ENCODE results near the gene NBPF19.
A peak's percentile ranks its signal among the peaks of the same experiment; 100 is the strongest.
"Not testable (repeated sequence)": the region's sequence is repeated elsewhere in the genome, so short reads cannot be mapped to it uniquely, and the experiment has no call there.

Gene NBPF19, protein sequence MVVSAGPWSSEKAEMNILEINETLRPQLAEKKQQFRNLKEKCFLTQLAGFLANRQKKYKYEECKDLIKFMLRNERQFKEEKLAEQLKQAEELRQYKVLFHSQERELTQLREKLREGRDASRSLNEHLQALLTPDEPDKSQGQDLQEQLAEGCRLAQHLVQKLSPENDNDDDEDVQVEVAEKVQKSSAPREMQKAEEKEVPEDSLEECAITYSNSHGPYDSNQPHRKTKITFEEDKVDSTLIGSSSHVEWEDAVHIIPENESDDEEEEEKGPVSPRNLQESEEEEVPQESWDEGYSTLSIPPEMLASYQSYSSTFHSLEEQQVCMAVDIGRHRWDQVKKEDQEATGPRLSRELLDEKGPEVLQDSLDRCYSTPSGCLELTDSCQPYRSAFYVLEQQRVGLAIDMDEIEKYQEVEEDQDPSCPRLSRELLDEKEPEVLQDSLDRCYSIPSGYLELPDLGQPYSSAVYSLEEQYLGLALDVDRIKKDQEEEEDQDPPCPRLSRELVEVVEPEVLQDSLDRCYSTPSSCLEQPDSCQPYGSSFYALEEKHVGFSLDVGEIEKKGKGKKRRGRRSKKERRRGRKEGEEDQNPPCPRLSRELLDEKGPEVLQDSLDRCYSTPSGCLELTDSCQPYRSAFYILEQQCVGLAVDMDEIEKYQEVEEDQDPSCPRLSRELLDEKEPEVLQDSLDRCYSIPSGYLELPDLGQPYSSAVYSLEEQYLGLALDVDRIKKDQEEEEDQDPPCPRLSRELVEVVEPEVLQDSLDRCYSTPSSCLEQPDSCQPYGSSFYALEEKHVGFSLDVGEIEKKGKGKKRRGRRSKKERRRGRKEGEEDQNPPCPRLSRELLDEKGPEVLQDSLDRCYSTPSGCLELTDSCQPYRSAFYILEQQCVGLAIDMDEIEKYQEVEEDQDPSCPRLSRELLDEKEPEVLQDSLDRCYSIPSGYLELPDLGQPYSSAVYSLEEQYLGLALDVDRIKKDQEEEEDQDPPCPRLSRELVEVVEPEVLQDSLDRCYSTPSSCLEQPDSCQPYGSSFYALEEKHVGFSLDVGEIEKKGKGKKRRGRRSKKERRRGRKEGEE (N-terminal part only)

DNA sequence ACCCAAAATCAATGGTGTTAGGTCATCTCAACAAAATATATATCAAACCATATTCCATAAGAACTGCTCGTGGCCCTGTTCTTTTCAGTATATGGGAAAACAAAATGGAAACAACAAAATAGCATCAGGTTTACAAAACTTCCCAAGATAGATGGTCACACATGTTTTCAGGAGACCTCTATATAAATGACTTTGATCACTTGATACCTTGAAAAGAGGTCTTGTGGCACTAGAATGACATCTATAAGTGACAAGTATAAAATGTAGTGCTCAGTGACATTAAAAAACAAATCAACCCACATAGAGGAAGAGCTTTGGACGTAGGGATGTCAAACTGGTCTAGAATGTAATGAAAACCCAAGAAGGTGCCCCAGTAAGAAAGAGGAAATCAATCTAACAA is at the start of gene NBPF19:
TSS of gene NBPF19 (plus strand) at position 301 of the 400 bp plus-strand sequence. CDS start 888 bp downstream, outside the sequence.
- not testable (repeated sequence) for DNase-seq (ENCODE audit: low read depth in 3 of 3)

DNA sequence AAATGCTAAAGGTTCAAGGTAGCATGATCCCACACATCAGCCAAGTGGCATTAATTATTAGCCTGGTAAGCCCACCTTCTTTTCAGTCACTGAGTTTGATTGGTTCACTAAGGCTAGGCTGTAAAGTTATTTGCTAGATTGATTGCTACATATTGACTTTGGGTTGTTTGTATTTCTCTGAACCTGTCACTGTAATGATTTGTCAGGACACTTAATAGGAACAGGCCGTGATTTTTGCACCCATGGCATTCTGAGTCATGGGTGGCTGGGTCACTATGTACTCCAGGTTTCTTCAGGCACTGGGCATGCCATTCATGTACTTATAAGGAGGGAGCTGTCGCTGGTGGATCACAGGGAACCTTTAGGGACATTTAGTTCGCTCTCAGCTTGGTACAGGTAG is 46.5 kb upstream of the NBPF19 start:
- DNase-seq (ENCODE audit: low read depth in 3 of 3), result not testable (repeated sequence)

DNA sequence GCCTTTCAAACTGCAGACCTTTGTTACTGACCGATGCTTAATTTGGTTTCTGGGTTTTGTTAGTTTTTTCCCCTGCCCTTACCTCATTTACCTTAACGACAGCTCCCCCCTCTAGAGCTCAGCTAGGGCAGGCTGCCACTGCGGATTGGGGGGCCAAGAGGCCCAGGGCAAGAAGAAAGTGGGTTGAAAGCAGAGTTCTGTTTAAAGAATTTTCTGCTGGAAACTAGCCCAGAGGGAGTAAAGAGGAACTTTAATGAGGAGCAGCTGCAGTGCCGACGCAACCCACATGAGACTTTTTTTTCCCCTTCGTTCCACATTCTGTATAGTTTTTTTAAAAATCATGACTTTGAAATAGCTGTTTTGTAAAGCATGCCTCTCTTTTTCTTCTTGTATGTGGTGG is 29.4 kb upstream of the NBPF19 start:
- not testable (repeated sequence) for DNase-seq (ENCODE audit: low read depth in 3 of 3)

DNA sequence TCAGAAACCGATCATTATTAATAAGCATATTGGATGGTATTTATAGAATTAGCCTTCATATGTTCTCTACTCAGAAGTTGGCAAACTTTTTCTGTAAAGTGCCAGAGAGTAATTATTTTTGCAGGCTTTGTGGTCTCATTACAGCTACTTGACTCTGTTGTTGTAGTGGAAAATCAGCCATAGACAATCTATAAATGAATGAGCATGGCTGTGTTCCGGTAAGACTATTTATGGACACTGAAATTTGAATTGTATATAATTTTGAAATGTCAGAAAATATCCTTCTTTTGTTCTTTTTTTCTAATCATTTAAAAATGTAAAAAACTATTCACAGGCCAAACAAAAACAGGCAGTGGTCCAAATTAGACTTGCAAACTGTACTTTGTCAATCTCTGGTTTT is 22.6 kb upstream of the NBPF19 start:
- not testable (repeated sequence) for DNase-seq (ENCODE audit: low read depth in 3 of 3)

DNA sequence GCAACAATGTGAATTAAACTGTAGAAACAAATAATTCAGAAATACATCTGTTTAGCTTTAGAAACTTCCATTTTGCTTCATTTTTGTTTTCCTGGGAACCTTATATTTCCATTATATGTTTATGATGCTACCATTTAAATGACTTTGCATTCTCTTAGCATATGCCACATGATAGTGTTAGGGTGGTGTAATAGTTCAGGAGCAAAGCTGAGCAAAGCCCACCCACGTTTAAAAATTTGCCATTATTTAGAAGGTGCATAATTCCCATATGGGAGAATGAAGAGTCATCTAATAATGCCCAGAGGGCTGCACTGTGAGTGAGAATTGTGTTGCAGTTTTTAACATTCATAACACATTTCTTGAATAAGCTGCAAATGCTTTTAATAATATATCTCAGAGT is 22.2 kb upstream of the NBPF19 start:
- DNase-seq (ENCODE audit: low read depth in 3 of 3), result not testable (repeated sequence)

DNA sequence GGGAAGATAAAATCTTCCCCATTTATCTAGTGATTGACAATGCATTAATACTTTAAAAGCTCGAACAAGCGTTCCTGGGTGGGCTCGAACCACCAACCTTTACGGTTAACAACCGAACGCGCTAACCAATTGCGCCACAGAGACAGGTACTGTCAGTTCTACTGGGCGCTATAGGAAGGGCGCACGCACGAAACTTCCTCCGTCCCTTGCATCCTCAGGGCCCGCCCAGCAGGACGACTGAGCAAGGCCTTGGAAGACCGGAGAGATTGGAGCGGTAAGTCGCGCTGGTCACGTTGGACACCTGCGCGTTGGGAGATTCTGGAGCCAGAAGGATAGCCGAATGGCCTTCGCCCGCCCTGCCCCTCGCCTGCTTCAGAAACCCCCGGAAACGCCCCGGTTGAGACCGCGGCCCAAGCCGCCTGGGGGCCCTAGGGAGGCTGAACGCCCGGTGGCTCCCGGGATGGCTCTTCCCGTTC is 83.5 kb downstream of the NBPF19 start:
- DNase-seq (ENCODE audit: low read depth in 3 of 3), result peak; percentile 46 to 72 (median 52)

DNA sequence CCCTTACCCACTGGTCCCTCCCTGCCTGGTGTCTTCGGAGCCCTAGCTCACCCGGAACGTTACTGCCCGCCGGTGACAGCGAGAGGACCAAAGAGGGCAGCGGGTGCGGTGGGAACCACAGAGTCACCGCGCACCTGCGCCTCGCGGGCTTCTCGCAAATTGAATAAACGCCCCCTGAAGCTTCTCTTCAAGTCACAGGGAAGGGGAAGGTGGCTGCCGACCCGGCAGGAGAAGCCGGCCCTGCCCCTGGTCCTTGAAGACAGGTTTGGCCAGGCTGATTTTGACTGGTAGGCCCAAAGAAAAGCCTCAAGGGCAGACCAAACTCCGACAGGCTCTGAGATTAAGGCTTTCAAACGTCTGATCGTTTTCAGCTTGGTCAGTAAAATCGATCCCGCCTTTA is 87.0 kb downstream of the NBPF19 start:
- DNase-seq (ENCODE audit: low read depth in 3 of 3), result not testable (repeated sequence)

DNA sequence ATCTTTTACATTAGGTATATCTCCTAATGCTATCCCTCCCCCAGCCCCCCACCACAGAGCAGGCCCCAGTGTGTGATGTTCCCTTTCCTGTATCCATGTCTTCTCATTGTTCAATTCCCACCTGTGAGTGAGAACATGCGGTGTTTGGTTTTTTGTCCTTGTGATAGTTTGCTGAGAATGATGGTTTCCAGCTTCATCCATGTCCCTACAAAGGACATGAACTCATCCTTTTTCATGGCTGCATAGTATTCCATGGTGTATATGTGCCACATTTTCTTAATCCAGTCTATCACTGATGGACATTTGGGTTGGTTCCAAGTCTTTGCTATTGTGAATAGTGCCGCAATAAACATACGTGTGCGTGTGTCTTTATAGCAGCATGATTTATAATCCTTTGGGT is 90.6 kb downstream of the NBPF19 start:
- not testable (repeated sequence) for DNase-seq (ENCODE audit: low read depth in 3 of 3)

DNA sequence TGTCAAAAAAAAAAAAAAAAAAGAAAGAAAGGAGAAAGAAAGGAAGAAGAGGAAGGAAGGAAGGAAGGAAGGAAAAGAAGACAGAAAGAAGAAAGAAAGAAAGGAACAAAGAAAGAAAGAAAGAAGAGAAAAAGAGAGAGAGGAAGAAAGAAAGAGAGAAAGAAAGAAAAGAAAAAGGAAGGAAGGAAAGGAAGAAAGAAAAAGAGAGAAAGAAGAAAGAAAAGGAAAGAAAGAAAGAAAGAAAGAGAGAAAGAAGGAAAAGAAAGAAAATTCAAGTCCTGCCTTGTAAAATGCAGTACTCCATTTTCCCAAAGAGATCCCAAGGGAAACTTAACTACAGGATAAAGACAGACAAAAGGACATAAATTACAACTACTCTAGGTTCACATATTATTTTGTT is 97.9 kb downstream of the NBPF19 start:
- DNase-seq (ENCODE audit: low read depth in 3 of 3), result not testable (repeated sequence)

DNA sequence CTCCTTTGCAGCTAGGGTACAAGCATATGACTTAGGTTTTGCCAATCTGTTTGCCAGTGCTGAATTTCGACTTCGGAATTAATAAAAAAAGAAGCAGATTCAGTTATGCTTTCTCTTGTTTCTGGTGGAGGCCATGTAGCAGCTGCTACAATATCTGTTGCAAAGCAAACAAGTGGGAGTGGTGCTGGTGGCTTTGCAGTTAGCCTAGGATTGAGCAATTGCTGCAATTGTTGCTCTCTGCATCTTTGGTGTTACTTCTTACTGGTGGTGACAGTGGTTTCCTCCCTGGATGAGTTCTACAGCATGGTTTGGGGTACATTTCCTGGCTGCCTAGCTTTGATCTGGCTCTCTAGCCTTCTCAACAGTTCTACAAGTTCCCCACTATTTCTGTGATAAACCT is 110.7 kb downstream of the NBPF19 start:
- DNase-seq (ENCODE audit: low read depth in 3 of 3), result not testable (repeated sequence)

Data from stimulated activated CD4-positive, alpha-beta T cell treated with anti-CD3 and anti-CD28 coated beads, TNF-alpha, amount 100 ng/mL, for 24 hours (primary cell).